ENCODE data around the gene SAMD1. TPM values are rescaled to one million over a fixed set of nuclear protein-coding genes. Genes with fewer than 3 reads are reported as not detected.

The SAMD1 gene
- total and polyA plus RNA-seq, 2 of the 13 experiments (the other 11 are each of a cell fraction or from before 2014, with no cell fraction given) = 17.5 to 45.0 TPM

DNA sequence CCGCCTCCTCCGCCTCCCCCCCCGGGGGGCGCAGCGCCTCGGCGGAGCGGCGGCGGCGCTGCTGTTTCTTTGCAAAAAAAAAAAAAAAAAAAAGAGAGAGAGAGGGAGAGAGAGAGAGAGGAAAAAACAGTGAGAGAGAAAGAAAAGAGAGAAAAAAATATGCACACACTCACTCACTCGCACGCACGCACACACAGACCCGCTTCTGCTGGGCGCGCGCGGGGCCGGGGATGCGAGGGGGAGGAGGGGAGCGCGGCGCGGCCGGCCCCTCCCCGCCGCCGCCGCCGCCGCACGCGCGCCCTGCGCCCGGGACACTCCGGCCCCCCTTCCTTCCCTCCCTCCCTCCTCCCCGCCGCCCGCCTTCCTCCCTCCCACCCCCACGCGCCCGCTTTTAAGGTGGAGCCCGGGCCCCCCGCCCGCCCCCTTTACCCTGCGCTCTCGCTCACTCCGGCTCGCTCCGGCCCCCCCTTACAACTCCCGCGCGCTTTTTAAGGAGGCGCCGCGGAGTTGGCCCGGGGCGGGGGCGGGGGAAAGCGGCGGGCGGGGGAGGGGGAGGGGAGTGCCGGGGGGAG lies at the start of gene SAMD1 (continued):
- TF ChIP-seq, protein P1, sequence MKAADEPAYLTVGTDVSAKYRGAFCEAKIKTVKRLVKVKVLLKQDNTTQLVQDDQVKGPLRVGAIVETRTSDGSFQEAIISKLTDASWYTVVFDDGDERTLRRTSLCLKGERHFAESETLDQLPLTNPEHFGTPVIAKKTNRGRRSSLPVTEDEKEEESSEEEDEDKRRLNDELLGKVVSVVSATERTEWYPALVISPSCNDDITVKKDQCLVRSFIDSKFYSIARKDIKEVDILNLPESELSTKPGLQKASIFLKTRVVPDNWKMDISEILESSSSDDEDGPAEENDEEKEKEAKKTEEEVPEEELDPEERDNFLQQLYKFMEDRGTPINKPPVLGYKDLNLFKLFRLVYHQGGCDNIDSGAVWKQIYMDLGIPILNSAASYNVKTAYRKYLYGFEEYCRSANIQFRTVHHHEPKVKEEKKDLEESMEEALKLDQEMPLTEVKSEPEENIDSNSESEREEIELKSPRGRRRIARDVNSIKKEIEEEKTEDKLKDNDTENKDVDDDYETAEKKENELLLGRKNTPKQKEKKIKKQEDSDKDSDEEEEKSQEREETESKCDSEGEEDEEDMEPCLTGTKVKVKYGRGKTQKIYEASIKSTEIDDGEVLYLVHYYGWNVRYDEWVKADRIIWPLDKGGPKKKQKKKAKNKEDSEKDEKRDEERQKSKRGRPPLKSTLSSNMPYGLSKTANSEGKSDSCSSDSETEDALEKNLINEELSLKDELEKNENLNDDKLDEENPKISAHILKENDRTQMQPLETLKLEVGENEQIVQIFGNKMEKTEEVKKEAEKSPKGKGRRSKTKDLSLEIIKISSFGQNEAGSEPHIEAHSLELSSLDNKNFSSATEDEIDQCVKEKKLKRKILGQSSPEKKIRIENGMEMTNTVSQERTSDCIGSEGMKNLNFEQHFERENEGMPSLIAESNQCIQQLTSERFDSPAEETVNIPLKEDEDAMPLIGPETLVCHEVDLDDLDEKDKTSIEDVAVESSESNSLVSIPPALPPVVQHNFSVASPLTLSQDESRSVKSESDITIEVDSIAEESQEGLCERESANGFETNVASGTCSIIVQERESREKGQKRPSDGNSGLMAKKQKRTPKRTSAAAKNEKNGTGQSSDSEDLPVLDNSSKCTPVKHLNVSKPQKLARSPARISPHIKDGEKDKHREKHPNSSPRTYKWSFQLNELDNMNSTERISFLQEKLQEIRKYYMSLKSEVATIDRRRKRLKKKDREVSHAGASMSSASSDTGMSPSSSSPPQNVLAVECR (CRISPR knock-in tag; IDR thresholded peaks at IDR 0.05; ENCODE audit: borderline replicate concordance) = 0 out of 2 replicates have a peak, but pooled peaks have one; percentile 4
- TF ChIP-seq HOXA3 (CRISPR knock-in tag; IDR thresholded peaks at IDR 0.05) = no peak

DNA sequence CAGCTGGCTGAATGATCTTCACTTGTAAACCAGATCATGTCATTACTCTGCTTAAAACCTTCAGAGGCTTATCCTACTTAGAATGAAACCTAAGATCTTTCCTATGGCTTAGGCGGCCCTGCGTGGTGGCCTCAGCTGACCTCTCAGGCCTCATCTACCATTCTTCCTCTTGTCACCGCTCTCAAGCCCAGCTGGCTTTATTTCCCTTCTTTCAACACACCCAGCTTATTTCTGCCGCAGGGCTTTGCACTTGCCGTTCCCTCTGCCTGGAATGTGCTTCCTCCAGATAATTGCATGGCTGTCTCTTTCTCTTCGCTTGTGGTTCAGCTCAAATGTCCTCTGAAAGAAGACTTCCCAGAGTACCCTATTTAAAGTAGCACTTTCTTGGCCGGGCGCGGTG lies 49.4 kb upstream of the SAMD1 start:
- in situ Hi-C loops (cut with HindIII; ENCODE audit: extremely low pct_ligation_motif_present, low pct_unique_long_range_greater_than_20kb) = no loop called here
- Histone ChIP-seq H3K9me3 (ENCODE audit: low read length) (no peaks in the 10 kb centered on the region), H3K27ac (ENCODE audit: extremely low read length, insufficient read depth, low read length) (no peak overlapping the region), H3K4me3 (replicated peaks in 1 of 3; ENCODE audit: insufficient read depth in 1 of 3, low read depth in 2 of 3, low read length in 3 of 3) (no peak overlapping the region), H3K4me1 (ENCODE audit: insufficient read depth, low read length) (peaks cover 35% of the 10 kb centered on the region), H3K27me3 (ENCODE audit: control insufficient read depth in 1 of 2, insufficient read depth in 2 of 2, low read length in 2 of 2) (no peaks in the 10 kb centered on the region), H3K4me2 (ENCODE audit: low read depth, low read length) (no peak overlapping the region), H3K79me2 (ENCODE audit: insufficient read depth, low read length) (peaks cover 8% of the 10 kb centered on the region), H3K9ac (ENCODE audit: insufficient read depth, low read depth, low read length) (no peak overlapping the region), H3K36me3 (replicated peaks in 1 of 2; ENCODE audit: control insufficient read depth in 1 of 2, insufficient read depth in 2 of 2, low read length in 2 of 2) (no peaks in the 10 kb centered on the region), H2AFZ (ENCODE audit: low read length) (no peak overlapping the region), H4K20me1 (ENCODE audit: insufficient read depth, low read length) (no peaks in the 10 kb centered on the region)
- intact Hi-C loops (cut with micrococcal nuclease; ENCODE audit: unreplicated experiment) = loop anchor here (5.0 kb wide), 1 partner anchor 1838 kb away; no protein-coding TSS in a partner anchor
- 97% methylated on average over 9 of the region's 9 CpGs for WGBS (ENCODE audit: low lambda C conversion rate)
- CTCF ChIA-PET (ENCODE audit: low intra/inter-chr PET ratio, low total read pairs) = no interaction called here
- DNase-seq (ENCODE audit: low spot score) = no peak
- no TSS peak for BruUV-seq (replicated peaks)
- POLR2A ChIA-PET = interaction anchor here (0.6 to 1.5 kb wide), 2 partner anchors 59 to 107 kb away, joined by 3 to 5 read pairs; no protein-coding TSS in a partner anchor
- FAIRE-seq = no peak
- no peak for ATAC-seq
- no peak for TF ChIP-seq PHF21A (CRISPR knock-in tag; IDR thresholded peaks at IDR 0.05)
- TF ChIP-seq ZNF790 (CRISPR knock-in tag; IDR thresholded peaks at IDR 0.05; ENCODE audit: borderline replicate concordance) = no peak
- TF ChIP-seq, protein P2, sequence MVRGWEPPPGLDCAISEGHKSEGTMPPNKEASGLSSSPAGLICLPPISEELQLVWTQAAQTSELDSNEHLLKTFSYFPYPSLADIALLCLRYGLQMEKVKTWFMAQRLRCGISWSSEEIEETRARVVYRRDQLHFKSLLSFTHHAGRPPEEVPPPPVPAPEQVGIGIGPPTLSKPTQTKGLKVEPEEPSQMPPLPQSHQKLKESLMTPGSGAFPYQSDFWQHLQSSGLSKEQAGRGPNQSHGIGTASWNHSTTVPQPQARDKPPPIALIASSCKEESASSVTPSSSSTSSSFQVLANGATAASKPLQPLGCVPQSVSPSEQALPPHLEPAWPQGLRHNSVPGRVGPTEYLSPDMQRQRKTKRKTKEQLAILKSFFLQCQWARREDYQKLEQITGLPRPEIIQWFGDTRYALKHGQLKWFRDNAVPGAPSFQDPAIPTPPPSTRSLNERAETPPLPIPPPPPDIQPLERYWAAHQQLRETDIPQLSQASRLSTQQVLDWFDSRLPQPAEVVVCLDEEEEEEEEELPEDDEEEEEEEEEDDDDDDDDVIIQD (CRISPR knock-in tag; IDR thresholded peaks at IDR 0.05; ENCODE audit: low read depth) = no peak
- no peak for TF ChIP-seq FOXC1 (CRISPR knock-in tag; IDR thresholded peaks at IDR 0.05; ENCODE audit: borderline replicate concordance)
- no peak for TF ChIP-seq CBX2 (IDR thresholded peaks at IDR 0.05; ENCODE audit: low read depth, low read length)
- TF ChIP-seq CBX2 (CRISPR knock-in tag; IDR thresholded peaks at IDR 0.05; ENCODE audit: low read depth) = no peak
- no peak for TF ChIP-seq CENPX (CRISPR knock-in tag; IDR thresholded peaks at IDR 0.05)
- TF ChIP-seq ZNF792 (CRISPR knock-in tag; IDR thresholded peaks at IDR 0.05) = no peak
- TF ChIP-seq SRF (IDR thresholded peaks at IDR 0.05; ENCODE audit: low read depth, low read length) = no peak
- TF ChIP-seq, protein P3, sequence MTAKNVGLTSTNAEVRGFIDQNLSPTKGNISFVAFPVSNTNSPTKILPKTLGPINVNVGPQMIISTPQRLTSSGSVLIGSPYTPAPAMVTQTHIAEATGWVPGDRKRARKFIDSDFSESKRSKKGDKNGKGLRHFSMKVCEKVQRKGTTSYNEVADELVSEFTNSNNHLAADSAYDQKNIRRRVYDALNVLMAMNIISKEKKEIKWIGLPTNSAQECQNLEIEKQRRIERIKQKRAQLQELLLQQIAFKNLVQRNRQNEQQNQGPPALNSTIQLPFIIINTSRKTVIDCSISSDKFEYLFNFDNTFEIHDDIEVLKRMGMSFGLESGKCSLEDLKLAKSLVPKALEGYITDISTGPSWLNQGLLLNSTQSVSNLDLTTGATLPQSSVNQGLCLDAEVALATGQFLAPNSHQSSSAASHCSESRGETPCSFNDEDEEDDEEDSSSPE (CRISPR knock-in tag; IDR thresholded peaks at IDR 0.05) = no peak
- TF ChIP-seq ZFP82 (CRISPR knock-in tag; IDR thresholded peaks at IDR 0.05; ENCODE audit: borderline replicate concordance) = no peak
